Activated CD4-positive, alpha-beta T cell treated with anti-CD3 and anti-CD28 coated beads, Interleukin-2, Interleukin-6, amounts not matched to agents 100 ng/mL and 50 ng/mL, durations not matched to agents 16 hours and 8 hours (primary cell): ENCODE results near the gene RNASE11.
A peak's percentile ranks its signal among the peaks of the same experiment; 100 is the strongest.
"Not testable (repeated sequence)": the region's sequence is repeated elsewhere in the genome, so short reads cannot be mapped to it uniquely, and the experiment has no call there.

Experiments
- DNase-seq: peaks from one replicate; pipeline ENCODE4 v3.0.0-alpha.2; 2020

RNASE11 gene

DNA sequence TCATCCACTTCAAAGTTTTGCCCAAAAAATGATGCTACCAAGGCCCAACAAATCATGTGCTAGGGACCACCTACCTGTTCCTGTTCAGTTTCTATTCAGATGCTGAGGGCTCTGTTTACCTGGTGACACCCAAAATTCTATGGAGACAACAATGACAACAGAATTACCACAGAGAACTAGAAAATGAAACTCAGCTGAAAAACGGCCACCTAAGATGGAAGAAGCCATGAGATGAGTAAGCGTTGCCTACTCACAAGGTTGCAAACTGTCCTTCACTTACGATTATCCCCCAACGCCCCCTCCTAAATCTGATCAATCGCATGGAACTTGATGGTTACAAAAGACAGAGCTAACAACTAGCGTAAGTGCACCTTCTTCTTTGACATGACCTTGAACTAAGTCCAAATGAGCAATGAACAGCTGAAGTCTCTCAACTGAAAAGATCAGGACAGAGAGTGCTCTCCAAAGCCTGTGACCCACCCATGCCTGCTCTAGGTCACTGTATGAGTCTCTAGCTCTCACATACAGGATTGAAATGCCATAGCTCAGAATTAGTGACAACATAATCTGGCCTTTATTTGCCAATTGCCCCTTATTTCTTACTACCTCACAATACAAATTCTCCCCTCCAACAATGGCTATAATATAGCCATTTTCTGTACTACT is at the start of gene RNASE11:
TSS of gene RNASE11 (minus strand) at position 513 of the 666 bp plus-strand sequence.
- DNase-seq: peak; percentile 38

DNA sequence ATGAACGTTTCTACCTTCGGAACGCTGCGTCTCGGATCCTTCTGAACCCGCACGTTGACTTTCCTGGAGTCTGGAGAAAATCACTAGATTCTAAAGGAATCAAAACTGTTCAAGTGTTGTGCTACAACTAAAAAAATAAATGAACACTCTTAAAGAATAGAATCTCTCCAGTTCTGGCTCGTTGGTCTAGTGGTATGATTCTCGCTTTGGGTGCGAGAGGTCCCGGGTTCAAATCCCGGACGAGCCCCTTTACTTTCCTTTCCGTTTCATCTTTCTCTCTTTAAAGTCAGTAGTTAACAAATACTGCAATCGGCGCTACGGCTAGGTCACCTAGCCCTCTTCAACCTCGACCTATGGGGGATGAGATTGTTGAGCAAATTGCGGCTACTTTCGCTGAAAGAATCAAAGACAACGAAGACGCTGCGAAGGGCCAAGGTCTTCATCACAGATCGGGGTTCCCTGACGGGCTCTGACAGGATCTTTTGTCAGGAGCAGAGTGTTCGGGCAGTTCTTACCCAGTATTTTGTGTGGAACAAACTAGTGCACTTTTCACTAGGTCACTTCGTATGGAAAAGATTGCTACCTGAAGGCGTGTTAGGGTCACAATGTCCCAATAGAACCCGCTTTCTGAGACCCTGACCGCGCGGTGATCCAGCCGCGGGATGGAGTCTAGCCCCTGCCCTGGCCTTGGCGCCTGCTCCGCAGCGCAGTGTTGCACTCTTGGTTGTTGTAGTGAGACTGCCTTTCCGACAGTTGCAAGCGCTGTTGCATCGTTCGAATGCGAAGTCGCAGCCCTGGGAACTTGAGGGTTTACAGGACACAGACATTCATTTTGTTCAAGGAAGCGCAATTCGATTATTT is 45.3 kb upstream of the RNASE11 start:
- DNase-seq: peak; percentile 92

- DNase-seq: peak; percentile 58
Observed at GRCh38 chr14:20632448-20632830, 44.6 kb upstream of the RNASE11 start.

GRCh38 chr14:20631880-20632389 is 44.1 kb upstream of the RNASE11 start:
- no peak for DNase-seq

DNA sequence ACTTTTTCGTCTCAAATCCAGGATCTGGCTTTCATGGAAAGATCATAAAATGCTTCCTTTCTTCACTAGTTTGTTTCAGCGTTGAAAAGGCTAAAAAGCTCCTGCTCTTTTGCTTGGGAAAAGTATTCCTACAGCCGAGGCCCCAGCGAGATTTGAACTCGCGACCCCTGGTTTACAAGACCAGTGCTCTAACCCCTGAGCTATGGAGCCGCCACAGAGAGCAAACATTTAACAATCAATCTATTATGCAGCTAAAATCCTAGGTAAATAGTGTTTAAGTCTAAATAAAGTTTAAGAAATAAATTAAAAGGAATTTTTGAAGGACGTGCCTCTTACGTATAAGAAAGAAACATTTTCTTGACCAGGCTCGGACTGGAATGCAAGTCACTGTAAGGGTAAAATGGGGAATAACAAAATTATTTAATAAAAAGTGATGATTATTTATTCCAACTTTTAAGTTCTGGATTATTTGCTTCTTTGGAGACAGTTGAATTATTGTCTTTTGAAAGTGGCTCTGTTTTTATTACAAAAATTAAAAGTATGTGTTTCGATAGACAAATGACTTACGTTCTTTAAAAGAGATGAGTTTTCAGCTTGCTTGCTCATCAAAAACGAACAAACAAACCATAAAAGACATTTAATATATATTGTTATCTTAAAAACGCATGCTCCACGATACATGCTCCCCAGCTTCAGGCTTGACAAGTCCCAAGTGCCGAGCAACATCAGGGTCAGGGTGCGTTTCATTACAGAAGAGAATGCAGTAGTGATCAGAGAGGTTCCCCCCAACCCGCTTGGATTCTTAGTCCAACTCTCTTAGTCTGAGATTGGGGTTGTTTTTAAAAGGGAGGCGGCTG is 43.5 kb upstream of the RNASE11 start:
- DNase-seq: peak; percentile 85

GRCh38 chr14:20630340-20631022 is 42.7 kb upstream of the RNASE11 start:
- DNase-seq: peak; percentile 85

- DNase-seq: no peak
Observed at GRCh38 chr14:20628063-20628854, 40.5 kb upstream of the RNASE11 start.

- no peak for DNase-seq
Observed at GRCh38 chr14:20627346-20628027, 39.7 kb upstream of the RNASE11 start.

- DNase-seq: no peak
Observed at GRCh38 chr14:20626274-20626673, 38.5 kb upstream of the RNASE11 start.

DNA sequence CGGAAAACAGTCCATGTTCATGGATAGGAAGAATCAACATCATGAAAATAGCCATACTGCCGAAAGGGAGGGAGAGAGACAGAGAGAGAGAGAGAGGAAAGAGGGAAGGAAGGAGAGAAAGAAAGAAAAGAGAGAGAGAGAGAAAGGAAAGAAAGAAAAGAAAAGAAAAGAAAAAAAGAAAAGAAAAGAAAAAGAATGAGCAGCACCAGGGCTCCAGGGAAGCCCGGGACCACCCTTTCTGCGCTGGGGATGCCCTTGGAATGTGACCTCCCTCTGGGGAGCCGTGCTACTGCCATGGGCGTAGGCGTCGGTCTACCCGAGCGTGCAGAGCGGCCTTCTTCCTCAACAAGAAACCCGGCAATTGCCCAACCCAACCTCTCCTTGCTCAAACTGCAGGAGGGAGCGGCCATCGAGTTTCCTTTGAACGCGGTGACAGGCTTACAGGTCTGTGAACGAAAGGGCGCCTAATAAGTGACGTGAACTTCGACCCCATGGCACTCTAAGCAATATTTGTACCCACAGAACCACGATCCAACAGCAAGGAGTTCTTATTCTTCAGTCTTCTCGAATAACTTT is 36.8 kb upstream of the RNASE11 start:
- DNase-seq: peak; percentile 75

- DNase-seq: peak; percentile 70
Observed at GRCh38 chr14:20623798-20624197, 36.0 kb upstream of the RNASE11 start.

GRCh38 chr14:20622816-20623291 is 35.1 kb upstream of the RNASE11 start:
- no peak for DNase-seq

DNA sequence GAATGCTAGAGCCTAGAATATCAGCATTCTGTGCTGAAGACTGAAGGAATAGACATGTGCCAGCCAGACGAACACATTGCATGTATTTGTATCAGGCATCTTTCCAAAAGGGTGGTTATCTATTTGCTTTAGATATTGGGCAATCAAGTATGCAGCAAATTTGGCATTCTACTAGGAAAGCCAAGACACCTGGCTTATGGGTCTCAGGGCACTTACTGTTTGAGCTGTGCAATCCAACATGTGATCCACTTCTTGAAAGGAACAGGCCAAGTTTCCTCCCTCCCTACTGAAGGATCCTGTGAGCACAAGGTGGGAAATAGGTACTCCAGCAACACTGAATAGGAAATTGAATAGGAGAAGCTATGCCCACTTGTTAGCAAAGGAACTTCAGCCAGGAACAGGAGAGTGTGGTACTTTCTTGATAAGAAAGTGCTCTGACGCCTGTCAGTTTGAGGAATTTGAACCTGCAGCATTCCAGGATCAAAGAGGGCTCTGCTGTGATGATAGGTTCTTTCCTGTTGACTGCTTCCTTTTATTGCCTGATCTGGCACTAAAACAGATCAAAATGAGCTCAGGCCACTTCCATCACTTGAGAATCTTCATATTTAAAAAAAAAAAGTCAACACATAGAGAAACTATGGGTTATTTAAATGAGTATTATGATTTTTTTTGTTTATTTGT is 33.1 kb upstream of the RNASE11 start:
- no peak for DNase-seq

- DNase-seq: not testable (repeated sequence)
Observed at GRCh38 chr14:20619688-20620087, 31.9 kb upstream of the RNASE11 start.

- DNase-seq: no peak
Observed at GRCh38 chr14:20618271-20618749, 30.5 kb upstream of the RNASE11 start.

GRCh38 chr14:20617138-20618003 is 29.6 kb upstream of the RNASE11 start:
- no peak for DNase-seq

GRCh38 chr14:20615996-20616395 is 28.2 kb upstream of the RNASE11 start:
- DNase-seq: no peak

- DNase-seq: peak; percentile 46
Observed at GRCh38 chr14:20614038-20614840, 26.4 kb upstream of the RNASE11 start.
